Mesothelial cell of epicardium (in vitro differentiated cells): ENCODE data around the gene ERC1. TPM values are rescaled to one million over a fixed set of nuclear protein-coding genes. Genes with fewer than 3 reads are reported as not detected.

Experiments used
- DNase-seq, 2 experiments: peaks; one replicate each; pipeline ENCODE4 v3.0.0; 2021; ENCODE audit warnings: low spot score in 2 of 2; ENCODE audit not compliant: unreplicated experiment in 2 of 2
- H3K27ac Mint-ChIP-seq: 2 replicates; pipeline ENCODE4 v1.8.0; 2021; ENCODE audit warnings: mixed read lengths
- H3K27me3 Mint-ChIP-seq: 2 replicates; pipeline ENCODE4 v1.8.0; 2021; ENCODE audit warnings: low read depth, mixed read lengths
- H3K36me3 Mint-ChIP-seq: 2 replicates; pipeline ENCODE4 v1.8.0; 2021; ENCODE audit warnings: mixed read lengths
- H3K4me1 Mint-ChIP-seq: 2 replicates; pipeline ENCODE4 v1.8.0; 2021; ENCODE audit warnings: mixed read lengths
- H3K4me3 Mint-ChIP-seq: 2 replicates; pipeline ENCODE4 v1.8.0; 2021; ENCODE audit warnings: mild to moderate bottlenecking, moderate library complexity, mixed read lengths
- H3K9me3 Mint-ChIP-seq: 2 replicates; pipeline ENCODE4 v1.8.0; 2021; ENCODE audit warnings: mixed read lengths
- CTCF ChIP-seq: fragments of 200-600 bp; sonication (generic); IDR thresholded peaks from one replicate; pipeline ENCODE4 v1.5.0; 2021; ENCODE audit warnings: antibody characterized with exemption; ENCODE audit not compliant: unreplicated experiment
- total RNA-seq: library from RNA; stranded (reverse); gene quantifications from 3 replicates; pipeline ENCODE4 v1.2.1, GENCODE V29; 2021

Gene ERC1
- total RNA-seq, 1 donor from 2014 or later: 66.1 TPM

DNA sequence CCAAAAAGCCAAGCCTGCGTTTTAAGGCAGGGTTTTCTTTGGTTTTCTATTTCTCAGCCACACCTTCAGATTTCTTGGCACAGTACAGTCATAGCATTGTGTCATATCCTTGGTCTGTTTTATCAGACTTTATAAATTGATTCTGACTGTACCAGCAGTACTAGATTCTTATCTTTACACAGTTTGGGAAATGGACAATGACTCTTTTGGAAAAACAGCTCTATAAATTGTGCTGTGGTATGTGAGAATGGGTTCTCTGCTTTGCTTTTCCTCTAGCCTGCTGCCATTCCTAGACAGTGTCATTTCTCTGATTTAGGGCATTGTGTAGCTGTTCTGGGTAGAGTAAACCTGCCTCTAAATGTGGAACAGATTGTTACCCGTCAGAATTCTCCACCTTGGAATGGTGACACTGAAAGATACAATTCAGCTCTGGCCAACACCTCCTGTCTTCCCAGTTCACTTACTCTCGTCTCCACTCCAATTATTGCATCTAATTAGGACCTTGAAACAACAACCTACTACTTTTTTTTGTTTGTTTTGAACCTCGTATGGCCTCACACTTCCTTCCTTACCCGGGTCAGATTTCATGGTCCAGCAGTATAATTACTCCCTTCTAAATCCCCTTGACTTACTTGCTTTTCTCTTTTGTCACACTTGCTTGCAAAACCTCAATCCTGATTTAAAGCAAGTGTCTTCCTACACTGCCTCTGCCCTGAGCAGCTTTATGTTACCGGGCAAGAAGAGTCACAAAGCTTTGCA is 226.3 kb downstream of the ERC1 start:
- Mint-ChIP-seq H3K4me1 (peaks cover 16% of the 10 kb centered on the region), H3K27me3 (no peaks in the 10 kb centered on the region), H3K4me3 (no peak overlapping the region), H3K36me3 (no peaks in the 10 kb centered on the region), H3K27ac (no peak overlapping the region), H3K9me3 (no peaks in the 10 kb centered on the region)
- TF ChIP-seq CTCF: no peak
- DNase-seq: no peak

DNA sequence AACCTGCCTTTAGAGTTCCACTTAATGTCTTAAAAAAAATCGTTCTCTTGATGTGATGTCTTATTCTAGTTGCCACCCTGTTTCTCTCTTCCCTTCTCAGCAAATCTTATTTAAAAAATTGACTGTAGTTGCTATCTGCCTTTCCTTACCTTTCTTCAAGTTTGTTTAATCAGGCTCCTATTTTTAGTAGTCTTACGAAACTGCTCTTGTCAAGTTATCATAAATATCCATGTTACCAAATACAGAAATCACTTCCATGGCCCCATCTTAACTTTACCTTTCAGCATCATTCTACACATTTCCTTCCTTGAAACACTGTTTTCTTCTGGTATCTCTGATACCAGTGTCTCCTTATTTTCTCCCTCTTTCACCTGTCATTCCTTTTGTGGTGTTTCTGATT is 227.3 kb downstream of the ERC1 start:
- no peaks in the 10 kb centered on the region for H3K27me3 Mint-ChIP-seq
- no peaks in the 10 kb centered on the region for H3K36me3 Mint-ChIP-seq
- no peak overlapping the region for H3K4me3 Mint-ChIP-seq
- no peak for TF ChIP-seq CTCF
- H3K4me1 Mint-ChIP-seq: peaks cover 8% of the 10 kb centered on the region
- H3K27ac Mint-ChIP-seq: no peak overlapping the region
- no peak for DNase-seq
- no peaks in the 10 kb centered on the region for H3K9me3 Mint-ChIP-seq

- Mint-ChIP-seq H3K27me3 (no peaks in the 10 kb centered on the region), H3K27ac (no peak overlapping the region), H3K36me3 (no peaks in the 10 kb centered on the region), H3K4me1 (peaks cover 5% of the 10 kb centered on the region), H3K9me3 (no peaks in the 10 kb centered on the region), H3K4me3 (no peak overlapping the region)
- TF ChIP-seq CTCF: no peak
- DNase-seq: no peak
Measured at GRCh38 chr12:1220127-1221092, 229.4 kb downstream of the ERC1 start.

DNA sequence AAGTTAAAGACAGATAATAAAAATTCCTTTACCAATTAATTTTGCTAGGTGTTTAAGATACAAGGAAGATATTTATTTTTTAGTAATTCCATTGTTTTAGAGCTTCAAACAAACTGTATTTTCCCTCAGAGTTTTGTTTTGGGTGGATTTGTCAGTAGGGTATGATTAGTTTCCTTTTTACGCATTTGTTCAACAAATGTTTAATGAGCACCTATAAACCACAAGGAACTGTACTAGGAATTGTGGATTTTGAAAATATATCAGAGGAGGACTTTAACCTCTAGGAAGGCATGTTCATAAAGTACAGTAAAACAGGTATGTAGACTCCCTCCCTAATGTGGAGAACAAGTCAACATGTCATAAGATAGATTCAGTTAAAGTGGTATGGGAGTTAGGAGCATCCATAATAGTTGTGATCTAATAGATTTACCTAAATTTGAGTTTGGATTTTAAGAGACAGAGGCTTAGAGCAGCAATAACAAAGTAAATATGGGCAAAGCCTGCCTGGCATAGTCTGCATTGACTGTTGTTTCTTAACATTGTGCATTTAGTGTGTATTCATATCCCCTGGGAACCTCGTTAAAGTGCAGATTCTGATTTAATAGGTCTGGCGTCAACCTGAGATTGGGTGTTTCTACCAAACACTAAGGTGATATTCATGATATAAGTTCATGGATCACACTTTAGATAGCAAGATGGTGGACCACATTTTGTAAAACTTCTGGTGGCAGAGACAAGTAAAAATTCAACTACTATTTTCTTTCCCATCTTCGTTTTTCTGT is 232.0 kb downstream of the ERC1 start:
- Mint-ChIP-seq H3K4me3 (no peak overlapping the region), H3K27ac (no peak overlapping the region), H3K36me3 (peaks cover 8% of the 10 kb centered on the region), H3K27me3 (no peaks in the 10 kb centered on the region), H3K4me1 (no peaks in the 10 kb centered on the region), H3K9me3 (peaks cover 10% of the 10 kb centered on the region)
- DNase-seq: no peak
- TF ChIP-seq CTCF: no peak

DNA sequence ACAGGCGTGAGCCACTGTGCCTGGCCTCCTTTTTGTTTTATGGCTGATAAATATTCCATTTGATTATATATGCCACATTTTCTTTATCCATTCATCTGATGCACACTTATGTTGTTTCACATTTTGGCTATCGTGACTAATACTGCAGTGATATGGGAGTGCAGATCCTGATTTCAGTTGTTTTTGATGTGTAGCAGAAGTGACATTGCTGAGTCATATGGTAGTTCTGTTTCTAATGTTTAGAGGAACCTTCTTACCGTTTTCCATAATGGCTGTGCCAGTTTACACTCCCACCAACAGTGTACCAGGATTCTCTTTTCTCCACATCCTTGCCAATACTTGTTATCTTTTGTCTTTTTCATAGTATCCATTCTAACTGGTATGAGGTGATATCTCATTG is 235.9 kb downstream of the ERC1 start:
- Mint-ChIP-seq H3K4me1 (no peaks in the 10 kb centered on the region), H3K36me3 (peaks cover 12% of the 10 kb centered on the region), H3K9me3 (peaks cover 20% of the 10 kb centered on the region), H3K4me3 (no peak overlapping the region), H3K27me3 (no peaks in the 10 kb centered on the region), H3K27ac (no peak overlapping the region)
- TF ChIP-seq CTCF: no peak
- no peak for DNase-seq
